Activated CD4-positive, alpha-beta T cell treated with anti-CD3 and anti-CD28 coated beads, Interleukin-2, amount 10 ng/mL, durations not matched to agents 7 days and 5 days (primary cell): ENCODE measurements around the gene NAT16. TPM values are rescaled to one million over a fixed set of nuclear protein-coding genes. Genes with fewer than 3 reads are reported as not detected.
A peak's percentile ranks its signal among the peaks of the same experiment; 100 is the strongest.

Experiments
- CTCF ChIA-PET: fragments of 350-600 bp; sonication (Branson Sonifier 250); formaldehyde crosslinking; loops from one replicate; lab custom pipeline; 2021; ENCODE audit warnings: antibody characterized with exemption; lab: Charles Lee
- POLR2A ChIA-PET: fragments of 350-600 bp; sonication (Branson Sonifier 250); formaldehyde crosslinking; loops from one replicate; lab custom pipeline; 2021; ENCODE audit warnings: antibody characterized with exemption; lab: Charles Lee
- DNase-seq: peaks from one replicate; pipeline ENCODE4 v3.0.0-alpha.2; 2020
- H3K27ac Mint-ChIP-seq: one replicate; pipeline ENCODE4 v1.8.0; 2021; ENCODE audit warnings: mild to moderate bottlenecking, moderate library complexity, mixed read lengths
- H3K27me3 Mint-ChIP-seq: one replicate; pipeline ENCODE4 v1.8.0; 2021; ENCODE audit warnings: mixed read lengths
- H3K36me3 Mint-ChIP-seq: one replicate; pipeline ENCODE4 v1.8.0; 2021; ENCODE audit warnings: low read depth, mixed read lengths
- H3K4me1 Mint-ChIP-seq: one replicate; pipeline ENCODE4 v1.8.0; 2021; ENCODE audit warnings: mixed read lengths
- H3K4me3 Mint-ChIP-seq: one replicate; pipeline ENCODE4 v1.8.0; 2021; ENCODE audit warnings: mild to moderate bottlenecking, moderate library complexity, mixed read lengths
- H3K9me3 Mint-ChIP-seq: one replicate; pipeline ENCODE4 v1.8.0; 2021; ENCODE audit warnings: mixed read lengths
- total RNA-seq, 2 experiments: library from RNA; stranded (reverse); gene quantifications; one replicate each; pipeline ENCODE4 v1.2.3, GENCODE V29; 2021

Gene NAT16
- total RNA-seq, 2 experiments from 2014 or later: not detected

- Mint-ChIP-seq H3K4me3 (no peak overlapping the region), H3K27me3 (peaks cover 77% of the 10 kb centered on the region), H3K36me3 (peaks cover 2% of the 10 kb centered on the region), H3K9me3 (no peaks in the 10 kb centered on the region), H3K4me1 (peaks cover 56% of the 10 kb centered on the region), H3K27ac (no peak overlapping the region)
- DNase-seq: no peak
- POLR2A ChIA-PET: no interaction called here
- CTCF ChIA-PET: interaction anchor here (1.6 kb wide), 1 partner anchor 25 kb away, joined by 7 read pairs; no protein-coding TSS in a partner anchor
Observed at GRCh38 chr7:101167645-101168411, 12.3 kb downstream of the NAT16 start.

- CTCF ChIA-PET: no interaction called here
- Mint-ChIP-seq H3K4me1 (peaks cover 59% of the 10 kb centered on the region), H3K9me3 (no peaks in the 10 kb centered on the region), H3K27ac (no peak overlapping the region), H3K27me3 (peaks cover 77% of the 10 kb centered on the region), H3K4me3 (no peak overlapping the region), H3K36me3 (peaks cover 2% of the 10 kb centered on the region)
- POLR2A ChIA-PET: no interaction called here
- DNase-seq: no peak
Observed at GRCh38 chr7:101166909-101167644, 13.0 kb downstream of the NAT16 start.

GRCh38 chr7:101166648-101166908, 13.5 kb downstream of the NAT16 start:
- CTCF ChIA-PET: no interaction called here
- Mint-ChIP-seq H3K4me1 (peaks cover 54% of the 10 kb centered on the region), H3K27ac (no peak overlapping the region), H3K27me3 (peaks cover 73% of the 10 kb centered on the region), H3K4me3 (no peak overlapping the region), H3K9me3 (no peaks in the 10 kb centered on the region), H3K36me3 (peaks cover 2% of the 10 kb centered on the region)
- POLR2A ChIA-PET: no interaction called here
- no peak for DNase-seq

GRCh38 chr7:101165958-101166647, 14.0 kb downstream of the NAT16 start:
- no peak for DNase-seq
- peak overlapping the region; percentile 60 for H3K4me3 Mint-ChIP-seq
- no peaks in the 10 kb centered on the region for H3K9me3 Mint-ChIP-seq
- ChIA-PET POLR2A (no interaction called here), CTCF (interaction anchor here (1.2 to 2.3 kb wide), 4 partner anchors 9 to 78 kb away, joined by 4 to 13 read pairs (median 10); partner anchors contain the start of gene FIS1)
- peaks cover 4% of the 10 kb centered on the region for H3K36me3 Mint-ChIP-seq
- peaks cover 71% of the 10 kb centered on the region for H3K27me3 Mint-ChIP-seq
- peak overlapping the region; percentile 52 for H3K27ac Mint-ChIP-seq
- H3K4me1 Mint-ChIP-seq: peaks cover 50% of the 10 kb centered on the region

DNA sequence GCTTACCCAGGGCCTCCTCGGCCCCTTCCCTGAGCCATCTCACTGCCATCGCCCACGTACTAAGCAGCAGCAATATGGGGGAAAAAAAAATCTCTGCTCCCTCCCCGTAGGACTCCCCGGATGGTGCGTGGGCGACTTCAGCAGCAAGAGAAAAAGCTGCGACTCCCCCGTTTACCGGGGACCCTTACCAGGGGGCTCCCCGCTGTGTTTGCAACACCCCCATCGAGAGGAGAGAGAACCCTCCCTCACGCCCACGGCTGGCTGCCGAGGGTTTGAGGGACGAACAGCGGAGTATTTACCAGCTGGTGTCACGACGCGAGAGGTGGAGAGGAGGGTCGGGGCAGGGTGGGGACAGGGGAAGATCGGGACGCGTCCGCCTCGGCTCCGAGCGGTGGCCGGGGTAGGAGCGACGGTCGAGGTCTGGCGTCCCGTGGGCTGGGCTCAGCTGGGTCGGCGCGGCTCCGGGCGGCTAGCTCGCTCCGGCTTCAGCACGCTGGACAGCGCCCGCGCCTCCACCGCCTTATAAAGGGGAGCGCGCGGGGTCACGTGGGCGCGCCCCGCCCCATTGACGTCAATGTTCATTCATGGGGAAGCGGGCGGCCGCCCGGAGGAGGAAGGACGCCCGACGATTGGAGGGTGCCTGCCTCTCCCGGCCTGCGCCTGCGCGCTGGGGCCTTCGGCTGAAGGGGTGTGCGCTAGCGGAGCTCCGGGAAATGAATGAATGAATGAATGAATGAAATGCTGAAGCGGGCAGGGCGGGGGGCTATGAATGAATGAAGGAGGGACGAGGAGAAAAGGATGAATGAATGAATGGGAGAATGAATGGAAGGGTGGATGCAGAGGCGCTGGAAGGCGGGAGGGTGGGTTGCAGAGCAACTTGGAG, 14.8 kb downstream of the NAT16 start, which contains the start of gene VGF:
Gene VGF (minus strand): TSS at position 495 of the 883 bp plus-strand sequence. CDS start 726 bp downstream, outside the sequence.
- H3K4me1 Mint-ChIP-seq: peaks cover 42% of the 10 kb centered on the region
- H3K27ac Mint-ChIP-seq: peak within 1 kb of the TSS; percentile 52
- ChIA-PET POLR2A (no interaction called here), CTCF (interaction anchor here (0.6 to 2.3 kb wide), 6 partner anchors 9 to 938 kb away, joined by 3 to 13 read pairs (median 5); partner anchors contain the start of gene FIS1)
- peak within 1 kb of the TSS; percentile 60 for H3K4me3 Mint-ChIP-seq
- peaks cover 6% of the 10 kb centered on the region for H3K36me3 Mint-ChIP-seq
- peak; percentile 94 for DNase-seq
- peaks cover 63% of the 10 kb centered on the region for H3K27me3 Mint-ChIP-seq
- H3K9me3 Mint-ChIP-seq: no peaks in the 10 kb centered on the region

DNA sequence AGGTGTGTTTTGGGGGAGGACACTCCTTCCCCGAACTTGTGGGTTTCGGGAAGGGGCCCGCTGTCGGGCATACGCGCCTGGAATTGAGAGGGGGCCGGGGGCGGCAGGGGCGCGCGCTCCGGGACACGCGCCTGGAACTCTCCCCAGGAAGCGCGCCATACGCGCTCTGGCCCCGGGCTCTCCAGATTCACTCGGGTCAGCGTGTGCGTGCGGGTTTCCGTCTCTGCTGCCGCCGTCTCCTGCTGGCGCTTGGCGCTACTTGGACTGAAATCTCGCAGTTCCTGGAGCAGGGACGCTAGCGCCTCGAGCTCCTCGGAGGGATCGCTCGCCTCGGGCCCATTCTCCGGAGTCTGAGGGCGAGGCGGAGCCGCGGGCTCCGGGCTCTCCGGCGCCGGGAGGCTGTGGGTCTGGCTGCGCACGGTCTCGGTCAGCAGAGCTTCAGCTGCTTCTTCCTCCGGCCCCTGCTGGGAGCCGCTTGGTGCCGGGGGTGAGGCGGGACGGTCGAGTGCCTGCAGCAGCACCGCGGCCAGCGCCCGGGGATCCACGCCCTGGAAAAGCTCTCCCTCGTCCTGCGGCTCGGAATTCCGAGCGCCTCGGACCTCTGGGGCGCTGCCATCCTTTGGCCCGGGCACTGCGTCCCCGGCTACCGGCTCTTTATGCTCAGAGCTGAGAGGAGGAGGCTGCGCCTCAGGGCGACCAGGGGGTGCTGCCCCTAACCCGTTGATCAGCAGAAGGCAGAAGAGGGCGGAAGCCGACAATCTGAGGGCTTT, 15.8 kb downstream of the NAT16 start:
- CTCF ChIA-PET: interaction anchor here (1.4 to 2.3 kb wide), 3 partner anchors 9 to 20 kb away, joined by 4 to 13 read pairs (median 13); no protein-coding TSS in a partner anchor
- H3K9me3 Mint-ChIP-seq: no peaks in the 10 kb centered on the region
- no peak for DNase-seq
- no peak overlapping the region for H3K4me3 Mint-ChIP-seq
- POLR2A ChIA-PET: no interaction called here
- H3K4me1 Mint-ChIP-seq: peaks cover 34% of the 10 kb centered on the region
- peaks cover 8% of the 10 kb centered on the region for H3K36me3 Mint-ChIP-seq
- H3K27ac Mint-ChIP-seq: no peak overlapping the region
- peaks cover 52% of the 10 kb centered on the region for H3K27me3 Mint-ChIP-seq

GRCh38 chr7:101163279-101164070, 16.6 kb downstream of the NAT16 start:
- Mint-ChIP-seq H3K27me3 (peaks cover 47% of the 10 kb centered on the region), H3K9me3 (no peaks in the 10 kb centered on the region), H3K4me3 (peak overlapping the region; percentile 72), H3K36me3 (peaks cover 12% of the 10 kb centered on the region), H3K4me1 (peaks cover 29% of the 10 kb centered on the region), H3K27ac (no peak overlapping the region)
- CTCF ChIA-PET: interaction anchor here (1.0 to 1.2 kb wide), 2 partner anchors 17 to 41 kb away, joined by 3 read pairs; no protein-coding TSS in a partner anchor
- peak; percentile 56 for DNase-seq
- POLR2A ChIA-PET: no interaction called here

GRCh38 chr7:101162551-101163278, 17.4 kb downstream of the NAT16 start:
- Mint-ChIP-seq H3K27me3 (peaks cover 40% of the 10 kb centered on the region), H3K9me3 (no peaks in the 10 kb centered on the region), H3K27ac (no peak overlapping the region), H3K36me3 (peaks cover 12% of the 10 kb centered on the region), H3K4me3 (peak overlapping the region; percentile 62), H3K4me1 (peaks cover 27% of the 10 kb centered on the region)
- POLR2A ChIA-PET: no interaction called here
- no peak for DNase-seq
- CTCF ChIA-PET: interaction anchor here (0.5 to 1.2 kb wide), 3 partner anchors 16 to 85 kb away, joined by 3 read pairs; no protein-coding TSS in a partner anchor

DNA sequence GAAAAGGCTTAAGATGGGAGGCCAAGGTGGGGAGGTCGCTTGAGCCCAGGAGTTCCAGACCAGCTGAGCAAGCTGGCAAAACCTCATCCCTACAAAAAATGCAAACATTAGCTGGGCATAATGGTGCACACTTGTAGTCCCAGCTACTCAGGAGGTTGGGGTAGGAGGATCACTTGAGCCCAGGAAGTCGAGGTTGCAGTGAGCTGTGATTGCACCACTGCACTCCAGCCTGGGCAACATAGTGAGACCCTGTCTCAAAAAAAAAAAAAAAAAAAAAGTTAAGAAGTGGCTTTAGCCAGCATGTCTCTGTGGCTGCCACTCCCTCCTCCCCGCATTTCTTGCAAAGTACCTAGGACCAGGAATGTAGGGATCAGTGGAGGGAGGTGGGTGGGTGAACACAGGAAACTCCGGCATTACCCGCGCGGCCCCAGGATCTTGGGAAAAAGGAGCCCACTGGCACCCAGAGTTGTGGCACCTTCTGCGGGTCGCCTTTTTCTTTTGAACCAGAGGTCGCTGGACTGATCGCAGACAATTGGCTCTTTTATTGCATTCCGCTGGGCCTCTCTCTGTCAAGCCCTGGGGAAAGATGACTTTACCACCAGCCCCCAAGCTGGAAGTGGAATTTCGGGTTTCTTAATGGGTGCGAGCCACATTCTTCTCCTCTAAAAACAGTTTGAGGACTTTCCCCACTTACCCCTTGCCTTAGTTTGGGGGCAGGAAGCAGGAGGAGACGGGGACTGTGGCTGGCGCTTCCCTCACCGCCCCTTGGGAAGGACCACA, 18.2 kb downstream of the NAT16 start:
- CTCF ChIA-PET: interaction anchor here (1.0 to 1.4 kb wide), 2 partner anchors 12 to 18 kb away, joined by 4 to 5 read pairs; no protein-coding TSS in a partner anchor
- DNase-seq: no peak
- Mint-ChIP-seq H3K4me1 (peaks cover 23% of the 10 kb centered on the region), H3K36me3 (peaks cover 13% of the 10 kb centered on the region), H3K4me3 (peak overlapping the region; percentile 62), H3K27ac (no peak overlapping the region), H3K27me3 (peaks cover 31% of the 10 kb centered on the region), H3K9me3 (no peaks in the 10 kb centered on the region)
- POLR2A ChIA-PET: no interaction called here

DNA sequence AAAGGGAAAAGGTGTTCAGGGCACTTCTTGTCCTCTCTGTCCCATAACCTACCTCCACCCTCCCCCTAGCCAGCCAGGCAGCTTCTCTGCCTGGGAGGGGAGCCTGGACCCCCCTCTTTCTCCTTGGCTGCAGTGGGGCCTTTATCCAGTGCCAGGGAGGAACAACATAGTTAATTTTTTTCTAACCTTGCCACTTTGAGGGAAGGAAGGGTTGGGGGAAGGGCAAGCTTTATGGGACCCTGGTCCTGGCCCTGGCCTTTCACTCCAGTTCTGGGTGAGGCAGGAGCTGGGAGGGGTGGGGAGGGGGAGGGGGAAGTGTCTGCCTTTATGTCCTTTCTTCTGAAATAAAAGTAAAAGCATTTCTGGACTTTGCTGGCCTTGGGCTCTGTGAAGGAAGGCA, 19.2 kb downstream of the NAT16 start:
- CTCF ChIA-PET: interaction anchor here (0.6 to 1.4 kb wide), 3 partner anchors 13 to 44 kb away, joined by 3 to 5 read pairs (median 4); no protein-coding TSS in a partner anchor
- Mint-ChIP-seq H3K9me3 (no peaks in the 10 kb centered on the region), H3K4me3 (no peak overlapping the region), H3K4me1 (peaks cover 22% of the 10 kb centered on the region), H3K27ac (no peak overlapping the region), H3K36me3 (peaks cover 18% of the 10 kb centered on the region), H3K27me3 (peaks cover 23% of the 10 kb centered on the region)
- POLR2A ChIA-PET: no interaction called here
- no peak for DNase-seq
